WTC11 (cell line): Measurements from ENCODE around the gene LSM5. TPM values are rescaled to one million over a fixed set of nuclear protein-coding genes. Genes with fewer than 3 reads are reported as not detected.
A peak's percentile ranks its signal among the peaks of the same experiment; 100 is the strongest.

Source experiments
- ATAC-seq: fragments of 200-7000 bp; cut with Tn5 transposase; 2 replicates; pipeline ENCODE4 v1.10.0; 2021; ENCODE audit warnings: mild to moderate bottlenecking, moderate library complexity
- CTCF ChIA-PET: fragments of 300-600 bp; sonication (Branson Sonifier 250); formaldehyde crosslinking; loops from one replicate; lab custom pipeline; 2021; ENCODE audit warnings: antibody characterized with exemption; lab: Charles Lee
- POLR2A ChIA-PET: fragments of 350-600 bp; sonication (Branson Sonifier 250); formaldehyde crosslinking; loops from one replicate; lab custom pipeline; 2021; ENCODE audit warnings: antibody characterized with exemption; lab: Charles Lee
- DNase-seq: peaks from one replicate; pipeline ENCODE4 v3.0.0; 2021; ENCODE audit warnings: low spot score
- H3K27ac Mint-ChIP-seq: 2 replicates; pipeline ENCODE4 v1.8.0; 2021; ENCODE audit warnings: mixed read lengths
- H3K27me3 Mint-ChIP-seq: 2 replicates; pipeline ENCODE4 v1.8.0; 2021; ENCODE audit warnings: low read depth, mild to moderate bottlenecking, moderate library complexity, mixed read lengths
- H3K36me3 Mint-ChIP-seq: 2 replicates; pipeline ENCODE4 v1.8.0; 2021; ENCODE audit warnings: mixed read lengths
- H3K4me1 Mint-ChIP-seq: 2 replicates; pipeline ENCODE4 v1.8.0; 2022; ENCODE audit warnings: mixed read lengths
- H3K4me3 Mint-ChIP-seq: 2 replicates; pipeline ENCODE4 v1.8.0; 2021; ENCODE audit warnings: mild to moderate bottlenecking, moderate library complexity, mixed read lengths
- H3K9me3 Mint-ChIP-seq: 2 replicates; pipeline ENCODE4 v1.8.0; 2021; ENCODE audit warnings: mixed read lengths
- ATF1 ChIP-seq: sonication (generic); formaldehyde crosslinking; IDR thresholded peaks from 2 replicates; pipeline ENCODE4 v1.8.1; 2023; ENCODE audit warnings: mild to moderate bottlenecking, moderate library complexity, missing genetic modification reagents
- CDX4 ChIP-seq: fragments of 250-450 bp; sonication (Bioruptor Pico); IDR thresholded peaks from 2 replicates; pipeline ENCODE4 v1.9.0; 2021; ENCODE audit warnings: moderate library complexity, mild to moderate bottlenecking, inconsistent platforms, borderline replicate concordance
- ETV6 ChIP-seq: sonication (generic); formaldehyde crosslinking; IDR thresholded peaks from 2 replicates; pipeline ENCODE4 v1.8.1; 2022; ENCODE audit warnings: mild to moderate bottlenecking, missing genetic modification reagents
- FOXP4 ChIP-seq: sonication (generic); formaldehyde crosslinking; IDR thresholded peaks from 2 replicates; pipeline ENCODE4 v1.8.0; 2022; ENCODE audit warnings: mild to moderate bottlenecking, missing genetic modification reagents
- GABPB1 ChIP-seq: sonication (generic); formaldehyde crosslinking; IDR thresholded peaks from 2 replicates; pipeline ENCODE4 v1.8.1; 2023; ENCODE audit warnings: mild to moderate bottlenecking, missing genetic modification reagents
- MXD4 ChIP-seq: fragments of 250-450 bp; sonication (Bioruptor Pico); IDR thresholded peaks from 2 replicates; pipeline ENCODE4 v1.8.0; 2021; ENCODE audit warnings: mild to moderate bottlenecking, moderate library complexity, borderline replicate concordance
- NFYB ChIP-seq: sonication (generic); formaldehyde crosslinking; conservative IDR thresholded peaks from 2 replicates; pipeline ENCODE4 v1.8.0; 2022; ENCODE audit warnings: low read depth, missing genetic modification reagents
- NR1H2 ChIP-seq: sonication (generic); formaldehyde crosslinking; IDR thresholded peaks from 2 replicates; pipeline ENCODE4 v1.9.0; 2021; ENCODE audit warnings: mild to moderate bottlenecking, moderate library complexity, missing genetic modification reagents
- PRDM15 ChIP-seq: sonication (generic); formaldehyde crosslinking; IDR thresholded peaks from 2 replicates; pipeline ENCODE4 v1.8.0; 2022; ENCODE audit warnings: missing genetic modification reagents
- PREB ChIP-seq: sonication (generic); formaldehyde crosslinking; IDR thresholded peaks from 2 replicates; pipeline ENCODE4 v1.8.1; 2022; ENCODE audit warnings: mild to moderate bottlenecking, missing genetic modification reagents, moderate library complexity, borderline replicate concordance
- PRRX2 ChIP-seq: fragments of 250-450 bp; sonication (Bioruptor Pico); IDR thresholded peaks from 2 replicates; pipeline ENCODE4 v1.8.0; 2021; ENCODE audit warnings: mild to moderate bottlenecking
- SOX15 ChIP-seq: fragments of 250-450 bp; sonication (Bioruptor Pico); IDR thresholded peaks from 2 replicates; pipeline ENCODE4 v1.9.0; 2021; ENCODE audit warnings: mild to moderate bottlenecking
- TCF7 ChIP-seq: sonication (generic); formaldehyde crosslinking; IDR thresholded peaks from 2 replicates; pipeline ENCODE4 v1.8.0; 2022; ENCODE audit warnings: mild to moderate bottlenecking, low read depth, missing genetic modification reagents, moderate library complexity
- total RNA-seq: library from RNA; stranded (reverse); gene quantifications from 3 replicates; pipeline ENCODE4 v1.2.3, GENCODE V29; 2021
- TF ChIP-seq, protein P1 (sequence below): sonication (generic); formaldehyde crosslinking; IDR thresholded peaks from 2 replicates; pipeline ENCODE4 v1.8.1; 2023; ENCODE audit warnings: mild to moderate bottlenecking, missing genetic modification reagents
- TF ChIP-seq, protein P2 (sequence below): sonication (generic); formaldehyde crosslinking; IDR thresholded peaks from 2 replicates; pipeline ENCODE4 v1.8.0; 2023; ENCODE audit warnings: missing genetic modification reagents
- TF ChIP-seq, protein P3 (sequence below): sonication (generic); formaldehyde crosslinking; IDR thresholded peaks from 2 replicates; pipeline ENCODE4 v1.8.1; 2023; ENCODE audit warnings: mild to moderate bottlenecking, missing genetic modification reagents, moderate library complexity
- TF ChIP-seq, protein P4 (sequence below): sonication (generic); formaldehyde crosslinking; conservative IDR thresholded peaks from 2 replicates; pipeline ENCODE4 v1.8.1; 2023; ENCODE audit warnings: mild to moderate bottlenecking, low read depth, missing genetic modification reagents, moderate library complexity

The LSM5 gene
- total RNA-seq, 1 experiment from 2014 or later = 89.5 TPM

- H3K9me3 Mint-ChIP-seq = 0 out of 2 replicates have a peak, but pooled peaks cover 5% of the 10 kb centered on the region
- no peak overlapping the region for H3K27ac Mint-ChIP-seq
- no peak for ATAC-seq
- H3K36me3 Mint-ChIP-seq = peaks cover 21% of the 10 kb centered on the region
- POLR2A ChIA-PET = no interaction called here
- no peaks in the 10 kb centered on the region for H3K27me3 Mint-ChIP-seq
- no peak overlapping the region for H3K4me3 Mint-ChIP-seq
- H3K4me1 Mint-ChIP-seq = peaks cover 12% of the 10 kb centered on the region
- TF ChIP-seq GABPB1 (peak; percentile 69), ATF1 (CRISPR knock-in tag) (no peak)
- TF ChIP-seq, all 79 proteins: peak for 1
- CTCF ChIA-PET = no interaction called here
- DNase-seq = no peak
These were observed 16.3 kb upstream of the LSM5 start for GRCh38 chr7:32506266-32507054.

GRCh38 chr7:32502728-32503127, 12.5 kb upstream of the LSM5 start:
- Mint-ChIP-seq H3K27me3 (no peaks in the 10 kb centered on the region; the same call in 1 of the 2 replicates), H3K9me3 (peaks cover 6% of the 10 kb centered on the region), H3K4me1 (peaks cover 26% of the 10 kb centered on the region), H3K36me3 (peaks cover 14% of the 10 kb centered on the region), H3K4me3 (no peak overlapping the region), H3K27ac (peak overlapping the region; percentile 48; the same call in 1 of the 2 replicates)
- ATAC-seq (no peak), DNase-seq (no peak)
- CTCF ChIA-PET = no interaction called here
- POLR2A ChIA-PET = no interaction called here
- TF ChIP-seq MXD4 (CRISPR knock-in tag) = no peak
- no peak for TF ChIP-seq FOXP4
- TF ChIP-seq, protein P1, sequence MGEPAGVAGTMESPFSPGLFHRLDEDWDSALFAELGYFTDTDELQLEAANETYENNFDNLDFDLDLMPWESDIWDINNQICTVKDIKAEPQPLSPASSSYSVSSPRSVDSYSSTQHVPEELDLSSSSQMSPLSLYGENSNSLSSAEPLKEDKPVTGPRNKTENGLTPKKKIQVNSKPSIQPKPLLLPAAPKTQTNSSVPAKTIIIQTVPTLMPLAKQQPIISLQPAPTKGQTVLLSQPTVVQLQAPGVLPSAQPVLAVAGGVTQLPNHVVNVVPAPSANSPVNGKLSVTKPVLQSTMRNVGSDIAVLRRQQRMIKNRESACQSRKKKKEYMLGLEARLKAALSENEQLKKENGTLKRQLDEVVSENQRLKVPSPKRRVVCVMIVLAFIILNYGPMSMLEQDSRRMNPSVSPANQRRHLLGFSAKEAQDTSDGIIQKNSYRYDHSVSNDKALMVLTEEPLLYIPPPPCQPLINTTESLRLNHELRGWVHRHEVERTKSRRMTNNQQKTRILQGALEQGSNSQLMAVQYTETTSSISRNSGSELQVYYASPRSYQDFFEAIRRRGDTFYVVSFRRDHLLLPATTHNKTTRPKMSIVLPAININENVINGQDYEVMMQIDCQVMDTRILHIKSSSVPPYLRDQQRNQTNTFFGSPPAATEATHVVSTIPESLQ (CRISPR knock-in tag) = no peak
- TF ChIP-seq CDX4 (CRISPR knock-in tag) = no peak
- no peak for TF ChIP-seq TCF7 (CRISPR knock-in tag)
- TF ChIP-seq, protein P2, sequence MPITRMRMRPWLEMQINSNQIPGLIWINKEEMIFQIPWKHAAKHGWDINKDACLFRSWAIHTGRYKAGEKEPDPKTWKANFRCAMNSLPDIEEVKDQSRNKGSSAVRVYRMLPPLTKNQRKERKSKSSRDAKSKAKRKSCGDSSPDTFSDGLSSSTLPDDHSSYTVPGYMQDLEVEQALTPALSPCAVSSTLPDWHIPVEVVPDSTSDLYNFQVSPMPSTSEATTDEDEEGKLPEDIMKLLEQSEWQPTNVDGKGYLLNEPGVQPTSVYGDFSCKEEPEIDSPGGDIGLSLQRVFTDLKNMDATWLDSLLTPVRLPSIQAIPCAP (CRISPR knock-in tag) = no peak

GRCh38 chr7:32501522-32501921, 11.3 kb upstream of the LSM5 start:
- Mint-ChIP-seq H3K27ac (peak overlapping the region; percentile 74), H3K9me3 (peaks cover 6% of the 10 kb centered on the region), H3K27me3 (no peaks in the 10 kb centered on the region; the same call in 1 of the 2 replicates), H3K4me3 (no peak overlapping the region), H3K36me3 (peaks cover 19% of the 10 kb centered on the region), H3K4me1 (peaks cover 32% of the 10 kb centered on the region)
- CTCF ChIA-PET = no interaction called here
- POLR2A ChIA-PET = no interaction called here
- DNase-seq = no peak
- no peak for ATAC-seq
- TF ChIP-seq NR1H2 (no peak), PRRX2 (CRISPR knock-in tag) (no peak), ETV6 (CRISPR knock-in tag) (no peak), PRDM15 (no peak), NFYB (CRISPR knock-in tag) (no peak), PREB (CRISPR knock-in tag) (no peak), SOX15 (CRISPR knock-in tag) (no peak)
- TF ChIP-seq, protein P3, sequence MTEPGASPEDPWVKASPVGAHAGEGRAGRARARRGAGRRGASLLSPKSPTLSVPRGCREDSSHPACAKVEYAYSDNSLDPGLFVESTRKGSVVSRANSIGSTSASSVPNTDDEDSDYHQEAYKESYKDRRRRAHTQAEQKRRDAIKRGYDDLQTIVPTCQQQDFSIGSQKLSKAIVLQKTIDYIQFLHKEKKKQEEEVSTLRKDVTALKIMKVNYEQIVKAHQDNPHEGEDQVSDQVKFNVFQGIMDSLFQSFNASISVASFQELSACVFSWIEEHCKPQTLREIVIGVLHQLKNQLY (CRISPR knock-in tag) = no peak
- TF ChIP-seq, protein P4, sequence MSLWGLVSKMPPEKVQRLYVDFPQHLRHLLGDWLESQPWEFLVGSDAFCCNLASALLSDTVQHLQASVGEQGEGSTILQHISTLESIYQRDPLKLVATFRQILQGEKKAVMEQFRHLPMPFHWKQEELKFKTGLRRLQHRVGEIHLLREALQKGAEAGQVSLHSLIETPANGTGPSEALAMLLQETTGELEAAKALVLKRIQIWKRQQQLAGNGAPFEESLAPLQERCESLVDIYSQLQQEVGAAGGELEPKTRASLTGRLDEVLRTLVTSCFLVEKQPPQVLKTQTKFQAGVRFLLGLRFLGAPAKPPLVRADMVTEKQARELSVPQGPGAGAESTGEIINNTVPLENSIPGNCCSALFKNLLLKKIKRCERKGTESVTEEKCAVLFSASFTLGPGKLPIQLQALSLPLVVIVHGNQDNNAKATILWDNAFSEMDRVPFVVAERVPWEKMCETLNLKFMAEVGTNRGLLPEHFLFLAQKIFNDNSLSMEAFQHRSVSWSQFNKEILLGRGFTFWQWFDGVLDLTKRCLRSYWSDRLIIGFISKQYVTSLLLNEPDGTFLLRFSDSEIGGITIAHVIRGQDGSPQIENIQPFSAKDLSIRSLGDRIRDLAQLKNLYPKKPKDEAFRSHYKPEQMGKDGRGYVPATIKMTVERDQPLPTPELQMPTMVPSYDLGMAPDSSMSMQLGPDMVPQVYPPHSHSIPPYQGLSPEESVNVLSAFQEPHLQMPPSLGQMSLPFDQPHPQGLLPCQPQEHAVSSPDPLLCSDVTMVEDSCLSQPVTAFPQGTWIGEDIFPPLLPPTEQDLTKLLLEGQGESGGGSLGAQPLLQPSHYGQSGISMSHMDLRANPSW = no peak
